Measurements from ENCODE around the gene GLRA2.
A peak's percentile ranks its signal among the peaks of the same experiment; 100 is the strongest.

Gene GLRA2

GRCh38 chrX:14497184-14497666 lies 32.1 kb upstream of the GLRA2 start:
- Histone ChIP-seq H3K9me3 (ENCODE audit: insufficient read depth, low read length) (no peaks in the 10 kb centered on the region), H3K27me3 (ENCODE audit: low read depth, low read length) (no peaks in the 10 kb centered on the region), H3K79me2 (ENCODE audit: low read length) (no peaks in the 10 kb centered on the region), H3K4me3 (ENCODE audit: low read length) (peak overlapping the region; percentile 70), H3K4me1 (ENCODE audit: low read length) (peaks cover 15% of the 10 kb centered on the region), H4K20me1 (ENCODE audit: insufficient read depth, low read length) (no peaks in the 10 kb centered on the region), H3K36me3 (replicated peaks; ENCODE audit: low read depth, low read length) (no peaks in the 10 kb centered on the region), H2AFZ (ENCODE audit: low read depth, low read length) (peak overlapping the region; percentile 95), H3K4me2 (ENCODE audit: low read length) (peak overlapping the region; percentile 88), H3K27ac (ENCODE audit: low read length) (peak overlapping the region; percentile 39; the same call in 1 of the 2 replicates), H3K9ac (ENCODE audit: low read length) (peak overlapping the region; percentile 43; the same call in 1 of the 2 replicates)
- TF ChIP-seq EZH2phosphoT487 (IDR thresholded peaks at IDR 0.05; ENCODE audit: low read depth) (no peak), CTCF (IDR thresholded peaks at IDR 0.05; ENCODE audit: low read depth, low read length) (no peak)

- no peak overlapping the region for H3K4me2 ChIP-seq (ENCODE audit: low read length)
- no peaks in the 10 kb centered on the region for H3K27me3 ChIP-seq (ENCODE audit: low read depth, low read length)
- H2AFZ ChIP-seq (ENCODE audit: low read depth, low read length) = no peak overlapping the region
- H3K36me3 ChIP-seq (replicated peaks; ENCODE audit: low read depth, low read length) = no peaks in the 10 kb centered on the region
- H3K9me3 ChIP-seq (ENCODE audit: insufficient read depth, low read length) = no peaks in the 10 kb centered on the region
- H3K4me3 ChIP-seq (ENCODE audit: low read length) = no peak overlapping the region
- no peaks in the 10 kb centered on the region for H3K79me2 ChIP-seq (ENCODE audit: low read length)
- TF ChIP-seq EZH2phosphoT487 (IDR thresholded peaks at IDR 0.05; ENCODE audit: low read depth) = no peak
- TF ChIP-seq CTCF (IDR thresholded peaks at IDR 0.05; ENCODE audit: low read depth, low read length) = no peak
- H3K4me1 ChIP-seq (ENCODE audit: low read length) = peaks cover 15% of the 10 kb centered on the region
- no peaks in the 10 kb centered on the region for H4K20me1 ChIP-seq (ENCODE audit: insufficient read depth, low read length)
- H3K27ac ChIP-seq (ENCODE audit: low read length) = no peak overlapping the region
- H3K9ac ChIP-seq (ENCODE audit: low read length) = no peak overlapping the region
Measured at GRCh38 chrX:14501327-14501726, 28.0 kb upstream of the GLRA2 start.

- Histone ChIP-seq H3K9ac (ENCODE audit: low read length) (no peak overlapping the region), H3K9me3 (ENCODE audit: insufficient read depth, low read length) (no peaks in the 10 kb centered on the region), H3K4me2 (ENCODE audit: low read length) (no peak overlapping the region), H3K36me3 (replicated peaks; ENCODE audit: low read depth, low read length) (no peaks in the 10 kb centered on the region), H3K4me1 (ENCODE audit: low read length) (no peaks in the 10 kb centered on the region), H3K79me2 (ENCODE audit: low read length) (no peaks in the 10 kb centered on the region), H4K20me1 (ENCODE audit: insufficient read depth, low read length) (no peaks in the 10 kb centered on the region), H2AFZ (ENCODE audit: low read depth, low read length) (no peak overlapping the region), H3K27ac (ENCODE audit: low read length) (no peak overlapping the region), H3K4me3 (ENCODE audit: low read length) (no peak overlapping the region), H3K27me3 (ENCODE audit: low read depth, low read length) (no peaks in the 10 kb centered on the region)
- TF ChIP-seq CTCF (IDR thresholded peaks at IDR 0.05; ENCODE audit: low read depth, low read length) (no peak), EZH2phosphoT487 (IDR thresholded peaks at IDR 0.05; ENCODE audit: low read depth) (no peak)
Measured at GRCh38 chrX:14504960-14505538, 24.3 kb upstream of the GLRA2 start.

- H2AFZ ChIP-seq (ENCODE audit: low read depth, low read length) = no peak overlapping the region
- H3K36me3 ChIP-seq (replicated peaks; ENCODE audit: low read depth, low read length) = no peaks in the 10 kb centered on the region
- no peak overlapping the region for H3K4me2 ChIP-seq (ENCODE audit: low read length)
- no peaks in the 10 kb centered on the region for H4K20me1 ChIP-seq (ENCODE audit: insufficient read depth, low read length)
- H3K9me3 ChIP-seq (ENCODE audit: insufficient read depth, low read length) = no peaks in the 10 kb centered on the region
- H3K4me1 ChIP-seq (ENCODE audit: low read length) = no peaks in the 10 kb centered on the region
- H3K9ac ChIP-seq (ENCODE audit: low read length) = no peak overlapping the region
- no peak overlapping the region for H3K27ac ChIP-seq (ENCODE audit: low read length)
- H3K79me2 ChIP-seq (ENCODE audit: low read length) = no peaks in the 10 kb centered on the region
- no peak overlapping the region for H3K4me3 ChIP-seq (ENCODE audit: low read length)
- H3K27me3 ChIP-seq (ENCODE audit: low read depth, low read length) = no peaks in the 10 kb centered on the region
- no peak for TF ChIP-seq EZH2phosphoT487 (IDR thresholded peaks at IDR 0.05; ENCODE audit: low read depth)
- no peak for TF ChIP-seq CTCF (IDR thresholded peaks at IDR 0.05; ENCODE audit: low read depth, low read length)
Measured at GRCh38 chrX:14505648-14506047, 23.7 kb upstream of the GLRA2 start.

Data from OCI-LY3 (cell line).